SHP77 treated with DMSO at 0.1 percent for 48 hours (cell line): Measurements from ENCODE around the gene KIAA1210.
A peak's percentile ranks its signal among the peaks of the same experiment; 100 is the strongest.

Source experiments
- DNase-seq: peaks from one replicate; lab custom pipeline; 2025; lab: John Stamatoyannopoulos, UW

KIAA1210 gene

DNA sequence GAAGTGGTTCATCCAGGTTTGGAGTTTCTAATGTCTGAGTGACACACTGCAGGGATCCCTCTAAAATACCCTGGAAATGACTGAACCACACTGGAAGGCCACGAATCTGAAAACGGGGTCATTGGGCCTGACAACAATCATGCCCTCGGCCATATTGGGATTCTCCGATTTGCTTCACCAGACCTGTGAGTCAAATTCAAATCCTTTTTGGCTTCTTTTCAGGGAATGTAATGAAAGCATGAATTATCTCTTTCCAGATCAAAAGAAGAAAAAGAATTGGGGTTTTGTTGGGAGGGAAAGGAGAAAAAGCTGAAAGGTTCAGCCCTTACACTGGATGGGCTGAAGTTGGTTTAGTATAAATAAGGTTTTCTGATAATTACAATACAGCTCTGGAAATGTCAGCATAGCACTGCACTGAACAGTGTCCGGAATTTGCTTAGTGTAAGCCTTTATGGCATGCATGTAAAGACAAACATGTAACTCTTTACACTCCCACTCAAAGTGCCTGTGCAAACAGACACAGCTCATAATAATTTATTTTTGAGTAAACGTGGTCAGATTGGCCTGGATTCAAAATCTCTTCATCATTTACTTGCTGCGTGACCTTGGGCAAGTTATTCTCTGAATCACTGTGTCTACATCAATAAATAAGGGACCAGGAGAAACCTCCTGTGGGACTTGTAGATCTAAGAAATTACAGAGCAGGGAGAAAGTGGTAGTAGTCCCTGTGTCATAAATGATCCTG is 33.4 kb downstream of the KIAA1210 start:
- peak; percentile 1 for DNase-seq

DNA sequence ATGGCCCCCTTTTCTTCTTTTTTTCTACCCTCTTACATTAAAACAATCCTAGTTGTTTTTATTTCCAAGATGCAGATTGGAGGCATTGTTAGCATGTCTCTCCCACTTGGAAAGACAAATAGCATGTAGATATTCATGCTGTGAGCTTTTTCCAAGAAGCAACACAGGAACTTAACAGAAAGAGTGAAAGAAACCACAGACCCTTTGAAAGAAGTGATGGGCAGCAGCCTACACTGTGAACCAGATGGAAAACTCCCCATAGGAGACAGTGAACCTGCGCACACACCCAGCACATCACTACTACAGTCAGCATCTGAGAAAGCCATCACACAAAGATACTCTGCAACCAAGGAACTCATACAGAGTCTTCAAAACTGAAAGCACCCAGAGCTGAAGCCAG is 37.0 kb downstream of the KIAA1210 start:
- no peak for DNase-seq

DNA sequence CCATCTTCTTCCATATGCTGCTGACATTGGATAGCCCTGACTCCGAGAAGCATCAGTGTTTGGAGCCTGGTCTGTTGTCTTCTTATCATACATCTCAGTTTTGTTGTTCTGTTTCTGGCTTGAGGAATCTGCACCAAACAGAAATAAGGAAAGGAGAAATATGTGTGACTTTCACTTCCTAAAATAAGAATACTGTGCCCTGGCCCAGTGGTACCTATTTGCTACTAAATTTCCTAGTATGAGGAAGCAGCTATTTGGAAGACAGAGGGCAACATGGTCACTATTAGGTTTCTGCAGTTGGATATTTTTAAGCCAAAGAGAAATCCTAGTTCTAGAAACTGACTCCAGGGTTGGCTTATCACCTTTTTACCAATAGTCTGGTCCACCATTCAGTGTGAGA is 38.0 kb downstream of the KIAA1210 start:
- no peak for DNase-seq

DNA sequence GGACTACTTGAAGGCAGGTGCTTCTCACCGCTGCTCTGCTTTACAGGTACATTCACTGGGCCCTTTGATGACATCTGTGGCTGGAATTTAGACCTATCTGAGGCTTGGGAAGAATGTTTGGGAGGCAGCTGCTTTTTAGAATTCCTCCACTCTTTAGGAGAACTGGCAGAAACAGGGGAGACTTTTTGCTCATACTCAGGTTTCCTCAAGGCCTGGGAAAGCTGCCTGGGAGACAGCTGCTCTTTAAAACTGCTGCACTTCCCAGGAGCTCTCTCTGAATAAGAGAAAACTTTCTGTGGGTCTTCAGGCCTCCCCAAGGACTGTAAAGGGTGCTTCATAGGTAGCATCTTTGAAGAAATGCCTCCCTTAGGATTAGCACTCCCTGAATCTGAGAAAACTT is 40.5 kb downstream of the KIAA1210 start:
- DNase-seq, result no peak

DNA sequence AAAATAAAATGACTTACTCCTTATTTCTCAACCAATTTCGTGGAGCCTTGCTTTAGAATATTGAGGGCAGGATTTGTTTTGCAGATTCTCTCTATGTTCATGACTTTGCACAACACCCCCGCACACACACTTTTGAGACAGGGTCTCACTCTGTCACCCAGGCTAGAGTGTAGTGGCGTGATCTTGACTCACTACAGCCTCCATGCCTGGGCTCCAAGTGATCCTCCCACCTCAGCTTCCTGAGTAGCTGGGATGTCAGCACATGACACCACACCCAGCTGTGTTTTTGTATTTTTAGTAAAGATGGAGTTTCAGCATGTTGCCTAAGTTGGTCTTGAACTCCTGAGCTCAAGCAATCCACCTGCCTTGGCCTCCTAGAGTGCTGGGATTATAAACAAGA is 42.8 kb downstream of the KIAA1210 start:
- no peak for DNase-seq

DNA sequence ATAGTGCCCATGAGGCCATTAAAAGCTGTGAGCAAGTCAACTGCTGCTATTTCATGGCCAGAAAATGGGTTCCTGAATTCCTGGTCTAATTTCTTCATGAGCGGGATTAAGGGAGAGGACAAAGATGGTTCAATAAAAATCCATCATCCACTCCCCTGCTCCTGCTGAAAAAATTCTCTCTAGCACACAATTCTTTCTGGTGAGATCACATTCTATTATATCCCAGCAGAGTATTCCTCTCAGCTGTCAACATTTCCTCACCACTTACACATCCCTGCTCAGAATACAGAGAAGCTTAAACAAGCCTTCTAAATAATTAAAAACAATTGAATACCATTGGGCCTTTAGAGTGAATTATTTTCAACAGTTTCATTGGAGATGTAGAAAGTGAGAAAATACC is 45.3 kb downstream of the KIAA1210 start:
- DNase-seq, result no peak

DNA sequence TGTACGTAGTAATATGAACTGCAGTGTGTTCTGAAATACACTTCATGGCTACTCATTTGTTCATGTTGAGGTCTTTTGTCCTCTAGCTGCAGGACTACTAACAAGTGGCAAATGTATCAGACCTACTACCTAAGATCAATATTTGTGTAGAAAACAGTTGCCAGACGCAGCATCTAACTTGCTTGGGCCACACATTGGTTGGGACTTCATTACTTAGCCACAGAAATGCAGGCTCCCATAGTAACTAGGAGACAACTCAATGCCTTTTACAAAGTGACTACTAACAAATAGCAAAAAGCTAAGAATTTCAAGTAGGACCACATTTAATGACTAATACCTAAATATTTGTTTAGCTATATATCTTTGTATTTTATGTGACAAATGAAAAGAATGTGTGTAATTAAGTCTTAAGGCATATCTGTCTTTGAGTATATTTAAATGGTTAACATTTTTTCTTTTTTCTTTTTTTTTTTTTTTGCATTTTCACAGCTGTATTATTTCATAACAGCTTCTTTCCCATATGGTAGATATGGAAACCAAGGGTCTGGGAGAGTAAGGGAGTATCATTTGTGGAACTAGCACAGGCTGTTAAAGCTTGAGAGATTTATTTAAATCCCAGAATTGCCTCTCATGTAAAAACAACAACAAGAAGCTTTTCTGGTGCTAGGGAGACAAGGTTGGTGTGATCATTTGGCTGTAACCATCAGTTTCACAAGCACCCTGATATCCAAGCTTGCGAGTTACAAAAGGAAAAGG is 52.2 kb downstream of the KIAA1210 start:
- no peak for DNase-seq

DNA sequence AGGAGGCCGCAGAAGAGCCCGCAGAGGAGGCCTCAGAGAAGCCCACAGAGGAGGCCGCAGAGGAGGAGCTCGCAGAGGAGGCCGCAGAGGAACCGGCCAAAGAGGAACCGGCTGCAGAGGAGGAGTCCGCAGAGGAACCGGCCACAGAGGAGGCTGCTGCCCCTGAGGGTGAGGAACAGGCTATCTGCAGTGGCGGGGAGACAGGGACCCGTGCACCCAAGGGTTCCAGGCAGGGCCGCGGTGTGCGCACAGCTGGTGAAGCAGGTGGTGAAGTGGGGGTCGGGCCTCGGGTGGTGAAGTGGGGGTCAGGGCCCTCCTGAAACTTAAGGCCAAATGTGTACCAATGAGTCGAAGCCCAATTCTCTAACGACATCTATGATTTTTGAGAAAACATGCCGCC is 53.7 kb downstream of the KIAA1210 start:
- DNase-seq, result no peak

DNA sequence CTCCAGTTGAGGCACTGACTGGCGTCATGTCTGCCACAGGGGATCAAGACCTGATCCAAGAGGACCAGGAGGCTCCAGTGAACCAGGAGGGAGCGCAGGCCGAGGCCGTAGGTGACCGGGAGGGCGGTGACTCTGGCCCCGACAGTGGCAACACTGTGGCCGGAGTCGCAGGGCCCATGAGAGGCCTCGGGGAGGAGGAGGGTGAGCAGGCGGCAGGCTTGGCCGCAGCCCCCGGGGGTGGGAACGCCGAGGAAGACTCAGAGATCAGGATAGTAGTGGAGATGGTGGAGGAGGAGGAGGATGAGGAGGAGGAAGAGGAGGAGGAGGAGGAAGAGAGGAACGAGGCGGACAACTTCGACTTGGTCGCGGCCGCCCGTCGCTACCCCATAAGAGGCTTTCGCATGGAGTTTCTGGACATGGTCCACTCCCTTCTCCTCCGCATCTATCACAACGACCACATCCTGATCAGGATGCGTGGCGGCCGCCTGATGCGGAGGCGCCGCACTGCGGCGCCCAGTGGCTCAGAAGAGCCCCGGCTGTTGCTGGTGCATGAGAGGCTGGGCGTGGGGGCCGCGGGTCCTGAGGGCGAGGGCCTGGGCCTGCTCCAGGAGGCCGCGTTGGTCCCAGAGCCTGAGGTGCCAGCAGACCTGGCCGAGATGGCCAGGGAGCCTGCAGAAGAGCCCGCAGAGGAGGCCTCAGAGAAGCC is 54.3 kb downstream of the KIAA1210 start:
- DNase-seq, result no peak

DNA sequence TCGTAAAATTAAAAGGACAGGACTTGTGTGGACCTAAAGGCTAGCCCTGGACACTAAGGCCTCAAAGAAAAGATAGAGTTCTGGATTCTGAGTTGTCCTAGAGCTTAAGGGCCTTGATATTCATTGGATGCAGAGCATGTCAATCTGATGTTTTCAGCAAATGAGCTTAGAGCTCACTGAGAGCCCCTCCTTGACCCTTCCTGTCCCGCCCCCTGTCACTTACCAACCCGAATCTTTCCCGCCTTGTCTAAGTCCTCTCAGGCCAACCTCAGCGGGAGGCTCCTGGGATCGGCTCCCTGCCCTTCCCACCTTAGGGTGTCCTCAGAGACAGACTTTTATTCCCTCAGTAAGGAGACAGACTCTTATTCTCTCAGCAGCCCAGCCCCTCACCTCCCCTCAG is 54.9 kb downstream of the KIAA1210 start, which contains the start of gene CT47C1:
Gene CT47C1 (plus strand): TSS at position 250 of the 400 bp plus-strand sequence. CDS start 233 bp downstream, outside the sequence.
- DNase-seq, result no peak

DNA sequence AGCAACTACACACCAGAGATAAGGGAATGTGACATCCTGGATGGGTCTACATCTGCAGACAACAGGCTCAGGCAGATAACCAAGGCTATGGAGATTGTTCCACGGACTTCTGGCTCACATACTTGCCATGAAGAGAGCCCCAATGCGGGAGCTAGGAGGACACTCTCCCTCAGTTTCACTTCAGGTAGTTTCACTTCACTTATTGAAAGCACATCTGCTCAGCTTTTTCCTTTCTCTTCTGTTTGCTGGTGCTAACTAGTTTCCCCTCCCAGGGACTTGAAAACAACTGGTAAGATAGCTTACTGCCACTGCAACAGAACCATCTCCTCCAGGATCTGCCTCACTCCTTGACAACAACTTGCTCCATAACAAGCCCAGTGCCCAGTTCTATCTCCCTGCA is 56.2 kb downstream of the KIAA1210 start:
- DNase-seq, result no peak

DNA sequence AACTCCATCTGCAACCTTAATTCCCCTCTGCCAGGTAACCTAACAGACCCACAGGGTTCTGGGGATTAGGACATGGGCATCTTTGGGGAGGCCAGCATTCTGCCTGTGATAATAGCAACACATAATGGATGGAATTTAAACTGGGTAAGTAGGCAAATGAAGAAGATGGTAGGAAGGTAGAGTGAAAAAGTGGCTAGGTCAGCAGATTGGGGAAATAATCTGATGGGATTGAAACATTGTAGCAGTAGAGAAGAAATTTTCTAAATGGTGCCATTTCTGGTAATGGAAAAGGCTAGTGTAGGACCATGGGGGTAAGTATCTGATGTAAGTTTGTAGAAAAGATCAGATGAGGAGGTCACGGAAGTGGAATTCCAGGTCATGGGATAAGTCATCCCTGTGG is 57.9 kb downstream of the KIAA1210 start:
- no peak for DNase-seq

DNA sequence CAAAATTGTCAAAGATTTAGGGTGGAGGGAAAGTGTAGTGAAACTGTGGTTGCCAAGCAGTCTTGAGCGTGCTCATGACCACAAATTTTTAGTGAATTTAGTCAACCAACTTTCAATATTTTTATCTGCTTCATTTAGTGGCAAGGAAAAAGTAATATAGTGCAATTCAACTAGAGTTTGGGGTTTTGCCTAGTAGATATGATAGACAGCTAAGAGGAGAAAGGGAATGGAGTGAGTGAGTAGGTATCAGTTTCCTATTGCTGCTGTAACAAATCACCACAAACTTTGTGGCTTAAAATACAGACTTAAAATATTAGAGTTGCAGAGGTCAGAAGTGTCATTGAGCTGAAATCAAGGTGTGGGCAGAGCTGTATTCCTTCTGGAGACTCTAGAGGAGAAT is 58.5 kb downstream of the KIAA1210 start:
- no peak for DNase-seq

DNA sequence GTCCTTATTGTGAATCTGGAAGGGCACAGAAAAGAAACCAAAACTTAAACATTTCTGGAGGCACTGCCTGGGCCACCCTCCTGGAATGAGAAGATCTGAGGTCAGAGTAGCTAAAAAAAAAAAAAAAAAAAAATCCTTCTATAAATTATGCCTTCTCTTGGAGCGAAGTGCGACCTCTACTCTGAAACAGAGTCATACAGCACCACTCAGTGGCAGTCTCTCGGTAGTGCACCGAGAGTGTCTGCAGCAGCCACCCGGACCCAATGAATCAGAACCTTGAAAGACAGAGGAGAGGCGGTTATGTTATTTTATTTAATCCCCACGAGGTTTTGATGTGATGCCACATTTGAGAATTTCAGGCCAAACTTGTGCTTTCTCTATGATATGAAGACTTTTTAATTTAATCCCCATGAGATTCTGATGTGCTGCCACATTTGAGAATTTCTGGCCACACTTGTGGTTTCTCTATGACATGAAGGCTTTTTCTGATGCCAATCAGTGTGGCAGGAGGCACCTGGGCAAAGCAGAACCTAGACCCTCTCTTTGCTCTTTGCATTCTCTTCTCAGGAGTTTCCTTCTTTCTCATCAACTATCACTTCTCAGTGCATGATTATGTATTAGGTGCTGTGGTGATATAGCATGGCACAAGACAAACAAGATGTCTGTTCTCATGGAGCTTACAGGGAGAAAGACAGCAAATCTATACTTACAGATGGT is 60.4 kb downstream of the KIAA1210 start:
- DNase-seq, result no peak

DNA sequence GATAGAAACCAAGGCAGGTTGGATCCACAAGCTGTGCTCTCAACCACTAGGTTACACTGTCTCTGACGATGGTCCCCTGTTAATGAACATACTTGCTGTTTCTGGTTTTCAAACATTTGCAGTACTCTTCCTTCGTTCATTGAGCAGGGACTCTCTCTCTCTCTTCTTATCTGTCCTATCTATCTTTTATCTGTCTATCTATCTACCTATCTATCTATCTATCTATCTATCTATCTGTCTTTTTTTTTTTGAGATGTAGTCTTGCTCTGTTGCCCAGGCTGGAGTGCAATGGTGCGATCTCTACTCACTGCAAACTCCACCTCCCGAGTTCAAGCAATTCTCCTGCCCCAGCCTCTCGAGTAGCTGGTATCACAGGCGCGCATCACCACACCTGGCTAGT is 64.2 kb downstream of the KIAA1210 start:
- DNase-seq, result no peak

DNA sequence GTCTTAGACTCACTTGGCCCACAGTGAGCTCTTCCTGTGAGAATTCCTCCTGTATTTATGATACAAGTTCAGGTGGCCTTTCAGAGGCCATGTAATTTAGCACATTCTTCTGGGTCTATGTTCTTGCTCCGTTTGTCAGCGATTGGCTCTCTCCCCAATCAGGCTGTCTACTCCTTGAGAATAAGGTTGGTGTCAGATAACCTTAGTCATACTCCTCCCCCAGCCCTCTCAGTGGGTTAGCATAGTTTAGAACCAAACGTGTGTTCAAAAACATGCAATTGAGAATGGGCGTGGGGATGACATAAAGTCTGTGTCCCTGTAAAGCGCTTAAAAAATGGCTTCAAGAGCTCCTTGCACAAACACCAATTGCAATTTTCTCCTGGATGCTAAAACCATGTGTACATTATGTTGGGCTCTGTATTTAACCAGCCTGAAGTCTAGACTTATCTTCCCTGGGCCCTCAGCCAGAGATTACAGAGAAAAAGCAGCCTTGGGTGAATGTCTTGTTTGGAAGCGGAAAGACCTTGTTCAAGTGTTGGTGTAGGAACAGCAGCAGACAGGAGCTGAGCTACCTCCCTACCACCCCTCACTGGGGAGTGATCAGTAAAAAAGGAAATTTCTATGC is 64.8 kb downstream of the KIAA1210 start:
- no peak for DNase-seq

DNA sequence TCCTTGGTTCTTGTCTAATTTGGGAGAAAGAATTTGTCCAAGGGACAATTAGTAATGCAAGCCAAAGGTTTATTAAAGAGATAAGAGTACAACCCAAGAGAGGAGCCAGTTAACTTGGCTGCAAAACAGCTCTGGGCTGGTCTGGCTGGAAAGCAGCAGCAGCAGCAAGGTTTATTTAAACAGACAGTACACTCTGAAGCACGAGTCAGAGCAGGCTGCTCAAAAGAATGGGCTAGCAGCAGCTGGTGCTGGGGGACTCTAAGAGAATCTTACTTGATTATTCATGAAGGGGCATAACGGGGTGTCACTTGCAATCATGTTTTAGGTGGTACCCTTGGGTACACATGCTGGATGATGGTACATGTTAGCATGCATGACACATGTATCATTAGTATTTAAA is 71.9 kb downstream of the KIAA1210 start:
- DNase-seq, result no peak

DNA sequence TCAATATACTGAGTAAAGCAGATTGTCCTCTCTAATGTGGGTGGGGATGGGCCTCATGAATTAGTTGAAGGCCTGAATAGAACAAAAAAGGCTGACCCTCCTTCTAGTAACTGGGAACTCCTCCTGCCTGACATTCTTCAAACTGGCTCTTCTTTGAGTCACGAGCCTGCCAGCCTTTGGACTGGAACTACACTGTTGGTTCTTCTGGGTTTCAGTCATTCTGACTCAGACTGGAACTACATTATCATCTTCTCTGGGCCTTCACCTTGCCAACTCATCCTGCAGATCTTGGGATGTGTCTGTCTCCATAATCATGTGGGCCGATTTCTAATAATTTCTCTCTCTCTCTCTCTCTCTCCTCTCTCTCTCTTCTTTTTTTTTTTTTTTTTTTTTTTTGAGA is 81.7 kb downstream of the KIAA1210 start:
- no peak for DNase-seq

DNA sequence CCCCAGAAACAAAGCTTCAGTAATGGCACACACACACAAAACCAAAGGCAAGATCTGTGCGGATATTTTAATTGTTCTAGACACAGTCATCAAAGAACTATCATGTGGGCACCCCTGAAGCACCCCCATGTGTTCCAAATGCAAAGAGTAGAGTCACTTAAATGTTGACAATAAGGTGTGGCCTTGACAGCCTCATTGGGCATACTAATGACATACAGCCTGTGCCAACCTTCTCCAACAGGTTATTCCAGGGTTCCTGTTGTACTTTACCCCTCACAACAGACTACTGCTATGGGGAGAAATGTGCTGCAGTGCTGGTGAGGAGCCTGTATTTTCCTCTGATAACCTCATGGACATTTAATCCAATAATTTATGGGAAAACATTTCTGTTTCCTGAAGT is 84.6 kb downstream of the KIAA1210 start:
- no peak for DNase-seq

DNA sequence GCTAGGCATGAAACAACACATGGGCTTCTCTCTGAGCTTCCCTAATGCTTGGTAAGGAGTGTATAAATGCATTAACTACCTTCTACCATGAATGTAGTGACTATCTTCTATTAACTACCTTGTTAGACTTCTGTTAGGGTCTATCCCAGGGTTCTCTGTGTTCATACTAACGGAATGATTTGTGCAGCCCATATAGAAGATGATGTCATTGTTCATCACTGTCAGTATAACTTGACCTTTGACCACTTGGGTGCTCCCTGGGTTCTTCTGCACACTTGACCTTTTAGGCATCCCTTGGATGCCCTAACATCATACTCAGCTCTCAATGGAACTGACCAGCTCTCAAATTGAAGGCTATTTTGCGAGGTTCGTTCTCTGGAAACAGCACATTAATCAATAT is 85.6 kb downstream of the KIAA1210 start:
- DNase-seq, result no peak

DNA sequence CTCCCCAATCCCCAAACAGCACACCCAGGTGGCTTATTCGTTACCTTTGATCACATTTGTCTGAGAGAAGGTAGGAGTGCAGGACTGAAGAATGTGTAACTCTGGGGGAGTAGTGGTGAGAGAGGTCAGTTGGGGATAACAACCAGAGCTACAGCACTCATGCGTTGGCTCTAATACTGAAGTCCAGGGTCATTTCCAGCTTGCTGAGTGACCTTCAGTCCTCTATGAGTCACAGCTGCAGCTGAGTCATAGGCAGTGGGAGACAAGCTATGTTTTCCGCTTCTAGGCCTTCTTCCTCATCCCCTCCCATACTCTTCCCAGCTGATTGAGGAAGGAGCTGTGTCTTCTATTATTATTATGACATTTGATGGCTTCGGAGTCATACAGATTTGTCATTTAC is 86.4 kb downstream of the KIAA1210 start:
- no peak for DNase-seq

DNA sequence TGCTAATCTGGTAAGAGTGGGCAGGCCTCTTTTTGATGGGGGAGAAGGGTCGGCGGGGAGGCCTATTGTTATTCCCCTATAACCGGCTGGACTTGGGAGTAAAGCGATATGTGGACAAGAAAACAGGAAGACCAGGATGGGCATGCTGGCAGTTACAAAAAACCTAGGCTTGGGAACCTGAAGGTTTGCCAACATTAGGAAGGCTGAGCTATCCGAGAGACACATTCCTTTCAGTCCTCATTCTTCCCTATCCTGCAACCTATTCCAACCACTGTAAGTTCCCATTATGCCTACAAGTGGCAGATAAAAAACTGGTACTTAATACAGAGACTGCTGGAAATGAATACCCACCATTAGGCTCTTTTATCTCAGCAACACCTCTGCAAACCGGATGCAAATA is 87.2 kb downstream of the KIAA1210 start:
- no peak for DNase-seq
